Lung (tissue), 12 donors: ENCODE data around the gene MARS1. TPM values are rescaled to one million over a fixed set of nuclear protein-coding genes. Genes with fewer than 3 reads are reported as not detected.
A peak's percentile ranks its signal among the peaks of the same experiment; 100 is the strongest.

Experiments used
- ATAC-seq: fragments of 200-7000 bp; cut with Tn5 transposase; one replicate; pipeline ENCODE4 v1.9.1; 2020; ENCODE audit warnings: moderate number of reproducible peaks; ENCODE audit not compliant: insufficient read depth, low FRiP score
- DNase-seq, 3 donors: peaks; one replicate each; pipeline ENCODE4 v3.0.0-alpha.2; 2013 to 2017
- H3K27ac ChIP-seq, 2 donors: one replicate each; pipeline ENCODE4 v1.5.1; 2013; ENCODE audit warnings: mild to moderate bottlenecking in 2 of 2, moderate library complexity in 2 of 2, control low read depth in 1 of 2, inconsistent platforms in 1 of 2, low read depth in 1 of 2, low read length in 1 of 2
- H3K27me3 ChIP-seq, 3 donors: one replicate each; pipeline ENCODE4 v1.5.1; 2013; ENCODE audit warnings: low read length in 2 of 3; ENCODE audit not compliant: control insufficient read depth in 3 of 3, insufficient read depth in 3 of 3
- H3K36me3 ChIP-seq, 4 donors: one replicate each; pipeline ENCODE4 v1.5.1; 2013; ENCODE audit warnings: low read length in 4 of 4, mild to moderate bottlenecking in 1 of 4, moderate library complexity in 1 of 4; ENCODE audit not compliant: control insufficient read depth in 4 of 4, insufficient read depth in 4 of 4
- H3K4me1 ChIP-seq, 5 donors: one replicate each; pipeline ENCODE4 v1.5.1; 2013; ENCODE audit warnings: low read length in 5 of 5, mild to moderate bottlenecking in 2 of 5, moderate library complexity in 1 of 5; ENCODE audit not compliant: control insufficient read depth in 5 of 5, insufficient read depth in 5 of 5
- H3K4me3 ChIP-seq: one replicate; pipeline ENCODE4 v1.5.1; 2013; ENCODE audit warnings: mild to moderate bottlenecking, control low read depth, moderate library complexity
- H3K9ac ChIP-seq, 2 donors: one replicate each; pipeline ENCODE4 v1.5.1; 2013; ENCODE audit warnings: low read length in 2 of 2, control low read depth in 1 of 2; ENCODE audit not compliant: insufficient read depth in 1 of 2
- H3K9me3 ChIP-seq, 4 donors: one replicate each; pipeline ENCODE4 v1.5.1; 2013; ENCODE audit warnings: low read length in 3 of 4, mild to moderate bottlenecking in 1 of 4, moderate library complexity in 1 of 4; ENCODE audit not compliant: control insufficient read depth in 4 of 4, insufficient read depth in 3 of 4
- WGBS, 2 donors: extraction: QIAGEN DNeasy Blood & Tissue Kit; methylation state at CpG; one replicate each; pipeline ENCODE4 v1.1.7; 2013; 5-methylcytosine and 5-hydroxymethylcytosine counted together
- polyA plus RNA-seq, 2 donors: library from polyadenylated mRNA; stranded (reverse); fragments of 200-250 nt; gene quantifications; one replicate each; pipeline ENCODE4 v1.2.1, GENCODE V29; 2013
- total RNA-seq, 2 donors: library from RNA; depleted of rRNA in 1 of 2; stranded (reverse); fragments of >200 nt in 1 of 2; gene quantifications; one replicate each; pipeline ENCODE4 v1.2.1, GENCODE V29; 2014 to 2021
- TF ChIP-seq, protein P1 (sequence below): IDR thresholded peaks from 2 replicates; pipeline ENCODE4 v1.5.1; 2012; ENCODE audit warnings: mild to moderate bottlenecking; ENCODE audit errors: control extremely low read depth, extremely low read depth
- donor health status: control.
- donor health status: control.
- donor health status: Bipolar disorder and iron deficiency.
- donor health status: healthy.
- donor health status: DM: yes; HTN: yes; CAD: no.

MARS1 gene
- total and polyA plus RNA-seq, 4 donors = 55.9 to 213 (median 125) TPM

- 75 to 87% methylated on average over 10 of the region's 10 CpGs for WGBS, 2 donors
- peak overlapping the region in 1 of 2 donors; percentile 68 for H3K27ac ChIP-seq
- H3K9me3 ChIP-seq = no peaks in the 10 kb centered on the region
- TF ChIP-seq, protein P1, sequence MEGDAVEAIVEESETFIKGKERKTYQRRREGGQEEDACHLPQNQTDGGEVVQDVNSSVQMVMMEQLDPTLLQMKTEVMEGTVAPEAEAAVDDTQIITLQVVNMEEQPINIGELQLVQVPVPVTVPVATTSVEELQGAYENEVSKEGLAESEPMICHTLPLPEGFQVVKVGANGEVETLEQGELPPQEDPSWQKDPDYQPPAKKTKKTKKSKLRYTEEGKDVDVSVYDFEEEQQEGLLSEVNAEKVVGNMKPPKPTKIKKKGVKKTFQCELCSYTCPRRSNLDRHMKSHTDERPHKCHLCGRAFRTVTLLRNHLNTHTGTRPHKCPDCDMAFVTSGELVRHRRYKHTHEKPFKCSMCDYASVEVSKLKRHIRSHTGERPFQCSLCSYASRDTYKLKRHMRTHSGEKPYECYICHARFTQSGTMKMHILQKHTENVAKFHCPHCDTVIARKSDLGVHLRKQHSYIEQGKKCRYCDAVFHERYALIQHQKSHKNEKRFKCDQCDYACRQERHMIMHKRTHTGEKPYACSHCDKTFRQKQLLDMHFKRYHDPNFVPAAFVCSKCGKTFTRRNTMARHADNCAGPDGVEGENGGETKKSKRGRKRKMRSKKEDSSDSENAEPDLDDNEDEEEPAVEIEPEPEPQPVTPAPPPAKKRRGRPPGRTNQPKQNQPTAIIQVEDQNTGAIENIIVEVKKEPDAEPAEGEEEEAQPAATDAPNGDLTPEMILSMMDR = no peak
- H3K9ac ChIP-seq = no peak overlapping the region
- H3K4me1 ChIP-seq = peaks cover 0 to 17% (median 0%) of the 10 kb centered on the region in 5 donors
- ATAC-seq (no peak), DNase-seq (no peak)
- H3K4me3 ChIP-seq = no peak overlapping the region
- H3K27me3 ChIP-seq = peaks cover 0 to 43% (median 36%) of the 10 kb centered on the region in 3 donors
- no peaks in the 10 kb centered on the region for H3K36me3 ChIP-seq
These were observed 8.9 kb upstream of the MARS1 start for GRCh38 chr12:57479043-57479375.

DNA sequence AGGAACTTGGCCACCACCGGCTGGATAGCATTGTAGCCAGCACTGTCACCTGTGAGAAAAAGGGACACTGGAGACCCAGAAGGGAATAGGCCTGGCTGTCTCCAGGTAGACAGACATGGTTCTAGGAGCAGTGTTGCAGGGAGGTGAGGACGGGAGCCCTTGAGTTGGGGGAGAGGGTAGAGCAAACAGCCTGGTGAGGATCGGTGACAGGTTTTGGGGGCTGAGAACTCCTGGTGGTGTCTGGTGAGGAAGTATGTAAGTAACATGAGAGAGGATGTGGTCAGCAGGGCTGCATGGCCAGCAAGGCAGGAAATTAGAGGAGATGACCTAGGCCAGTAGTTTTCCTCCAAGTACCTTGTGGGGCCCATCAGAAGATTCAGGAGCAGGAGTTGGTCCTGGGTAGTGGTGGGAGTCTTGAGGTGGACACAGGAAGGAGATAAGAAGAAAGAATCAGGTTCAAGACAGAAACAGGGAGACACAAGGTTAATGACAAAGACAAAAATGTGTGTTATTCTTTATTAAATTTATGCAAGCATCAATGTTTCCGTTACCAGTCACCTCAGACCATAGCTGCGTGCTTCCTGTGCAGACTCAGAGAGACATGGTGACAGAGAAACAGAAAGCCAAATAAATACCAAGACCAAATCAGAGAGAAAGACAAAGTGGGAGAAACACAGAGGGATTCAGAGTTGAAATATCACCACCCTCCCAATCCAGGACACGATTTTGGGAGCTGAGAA, 8.3 kb upstream of the MARS1 start, which contains the start of gene ARHGAP9:
TSS of gene ARHGAP9 (minus strand) at position 491 of the 740 bp plus-strand sequence. CDS start at position 31, 460 bp downstream.
- Histone ChIP-seq H3K4me1 (peaks cover 0 to 17% (median 0%) of the 10 kb centered on the region in 5 donors), H3K36me3 (no peaks in the 10 kb centered on the region), H3K27ac (peak within 1 kb of the TSS in 1 of 2 donors; percentile 68), H3K9ac (no peak within 1 kb of the TSS), H3K9me3 (no peaks in the 10 kb centered on the region), H3K27me3 (peaks cover 0 to 42% (median 30%) of the 10 kb centered on the region in 3 donors), H3K4me3 (no peak within 1 kb of the TSS)
- WGBS, 2 donors = 34 to 54% methylated on average over 6 of the region's 6 CpGs
- ATAC-seq = no peak
- TF ChIP-seq, protein P1 = no peak
- no peak for DNase-seq

GRCh38 chr12:57481671-57482070, 6.2 kb upstream of the MARS1 start:
- Histone ChIP-seq H3K4me1 (peaks cover 0 to 2% (median 0%) of the 10 kb centered on the region in 5 donors), H3K9ac (no peak overlapping the region), H3K27me3 (peaks cover 0 to 24% (median 15%) of the 10 kb centered on the region in 3 donors), H3K36me3 (no peaks in the 10 kb centered on the region), H3K9me3 (no peaks in the 10 kb centered on the region), H3K4me3 (no peak overlapping the region), H3K27ac (no peak overlapping the region)
- DNase-seq = no peak
- ATAC-seq = no peak
- WGBS, 2 donors = 78 to 85% methylated on average over 1 of the region's 1 CpG
- TF ChIP-seq, protein P1 = no peak
